Stimulated activated CD4-positive, alpha-beta T cell treated with anti-CD3 and anti-CD28 coated beads, Interleukin-15, amount 100 ng/mL, for 48 hours (primary cell): ENCODE measurements around the gene SERINC1.

ENCODE experiments used
- DNase-seq, 2 donors: peaks; one replicate each; pipeline ENCODE4 v3.0.0-alpha.2; 2020; ENCODE audit warnings: low read depth in 2 of 2

SERINC1 gene

DNA sequence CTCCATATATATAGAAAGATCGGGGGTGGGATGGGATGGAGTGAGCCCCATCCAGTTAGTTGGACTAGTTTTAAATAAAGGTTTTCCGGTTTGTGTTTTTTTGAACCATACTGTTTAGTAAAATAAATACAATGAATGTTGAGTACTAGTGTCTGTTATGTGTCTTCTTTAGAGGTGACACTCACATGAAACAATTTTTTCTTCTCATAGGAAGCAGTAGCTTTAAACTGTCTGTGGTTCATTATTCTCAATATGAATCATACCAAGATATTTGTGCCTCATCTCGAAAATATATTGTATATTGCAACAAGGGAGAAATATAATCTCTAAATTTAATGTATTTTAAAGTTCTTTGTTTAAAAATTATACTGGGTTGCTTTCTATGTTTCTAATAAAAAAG, 38.8 kb downstream of the SERINC1 start:
- no peak for DNase-seq

DNA sequence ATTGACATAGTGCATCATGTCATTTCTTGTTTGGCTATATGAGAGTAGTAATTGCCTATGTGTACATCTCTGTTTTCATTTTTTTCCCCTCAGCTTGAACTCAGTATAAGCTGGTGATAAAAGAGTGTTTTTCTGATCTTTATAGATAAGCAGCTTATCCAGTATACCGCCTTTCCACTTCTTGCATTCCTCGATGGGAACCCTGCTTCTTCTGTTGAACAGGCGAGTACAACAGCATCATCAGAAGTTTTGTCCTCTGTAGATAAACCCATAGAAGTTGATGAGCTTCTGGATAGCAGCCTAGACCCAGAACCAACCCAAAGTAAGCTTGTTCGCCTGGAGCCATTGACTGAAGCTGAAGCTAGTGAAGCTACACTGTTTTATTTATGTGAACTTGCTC, 39.8 kb downstream of the SERINC1 start:
- DNase-seq = no peak

DNA sequence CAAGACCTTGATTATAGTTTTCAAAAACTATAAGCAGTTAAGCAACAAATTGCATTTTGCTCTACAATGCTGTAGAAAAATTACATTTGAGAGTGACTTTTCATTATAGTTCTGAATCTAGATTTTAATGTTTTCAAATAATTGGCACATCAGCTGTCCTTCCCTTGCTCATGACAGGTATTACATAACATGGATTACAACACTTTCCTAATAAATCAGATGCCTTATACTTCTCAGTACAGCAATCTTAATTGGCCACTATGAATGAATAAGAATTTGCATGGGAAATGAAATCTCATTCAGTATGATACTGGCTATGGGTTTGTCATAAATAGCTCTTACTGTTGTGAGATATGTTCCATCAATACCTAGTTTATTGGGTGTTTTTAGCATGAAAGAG, 42.3 kb downstream of the SERINC1 start:
- DNase-seq = no peak

DNA sequence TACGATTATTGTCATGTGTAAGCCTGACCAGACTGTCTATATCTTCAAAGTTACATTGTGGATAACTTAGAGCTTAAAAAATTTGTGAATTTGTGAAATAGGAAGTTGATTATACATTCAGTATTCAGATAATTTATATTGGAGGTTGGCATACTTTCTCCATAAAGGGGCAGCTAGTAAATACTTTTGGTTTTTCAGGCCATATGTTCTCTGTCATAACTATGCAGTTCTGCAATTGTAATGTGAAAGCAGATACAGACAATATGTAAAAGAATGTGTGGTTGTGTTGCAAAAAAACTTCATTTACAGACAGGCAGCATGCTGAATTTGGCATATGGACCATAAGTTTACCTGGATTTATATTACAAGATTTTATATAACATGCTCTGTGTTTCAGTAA, 42.8 kb downstream of the SERINC1 start:
- DNase-seq = no peak

DNA sequence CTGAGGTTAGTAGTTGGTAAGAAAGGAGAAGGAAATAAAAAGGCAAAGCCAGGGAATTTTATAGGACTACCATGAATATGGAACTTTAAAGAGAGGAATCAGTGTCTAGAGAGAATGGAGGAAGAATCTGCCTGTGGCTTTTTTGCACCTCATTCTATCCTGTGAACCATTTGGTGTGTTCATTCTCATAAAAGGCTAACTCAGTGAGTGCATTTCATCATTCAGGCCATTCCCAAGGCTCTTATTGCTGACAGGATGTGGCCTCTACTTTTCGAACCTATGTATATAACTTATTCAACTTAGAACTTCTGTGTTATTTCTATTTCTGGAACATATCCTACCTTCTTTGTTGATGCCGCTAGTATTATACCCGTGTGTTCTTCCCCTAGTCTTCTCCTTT, 45.0 kb downstream of the SERINC1 start:
- DNase-seq = no peak

DNA sequence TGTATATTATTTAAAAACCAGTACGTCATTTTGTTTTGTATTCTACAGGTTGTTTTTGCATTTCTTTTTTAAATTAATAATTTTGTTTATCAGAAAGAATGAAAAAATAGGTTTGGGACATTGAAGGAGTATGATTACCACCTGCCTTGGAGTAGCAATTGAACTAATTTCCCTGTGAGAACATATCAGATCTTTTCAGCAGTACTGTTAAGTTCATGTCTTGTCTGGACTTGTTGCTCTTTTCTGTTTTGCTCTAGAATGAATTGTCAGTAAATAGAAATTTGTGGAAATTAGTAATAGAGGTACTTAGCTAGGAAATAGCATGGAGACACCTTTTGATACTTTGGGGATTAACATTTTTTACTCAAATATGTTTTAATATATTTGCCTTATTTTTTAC, 47.9 kb downstream of the SERINC1 start:
- DNase-seq = no peak

DNA sequence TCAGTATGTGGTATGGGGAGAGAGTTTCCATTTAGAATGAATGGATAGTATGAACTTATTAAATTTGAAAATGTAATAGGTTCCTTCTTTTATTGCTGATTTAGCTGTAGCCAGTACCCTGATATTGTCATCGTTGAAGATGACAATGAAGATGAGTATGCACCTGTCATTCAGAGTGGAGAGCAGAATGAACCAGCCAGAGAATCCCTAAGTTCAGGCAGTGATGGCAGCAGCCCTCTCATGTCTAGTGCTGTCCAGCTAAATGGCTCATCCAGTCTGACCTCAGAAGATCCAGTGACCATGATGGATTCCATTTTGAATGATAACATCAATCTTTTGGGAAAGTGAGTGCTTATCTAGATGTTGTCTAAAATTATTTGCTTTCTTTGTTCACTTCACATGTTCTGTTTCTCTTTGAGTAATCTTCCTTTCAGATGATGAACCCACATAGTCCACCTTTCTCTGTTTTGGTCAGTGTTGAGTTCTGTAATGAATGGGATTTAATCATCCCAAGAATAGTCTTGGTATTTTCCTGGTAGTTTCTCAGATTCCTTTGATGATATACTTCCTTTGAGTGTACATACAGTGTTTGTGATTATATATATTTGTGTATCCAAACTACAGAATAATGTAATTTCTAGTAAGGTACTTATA, 48.9 kb downstream of the SERINC1 start:
- no peak for DNase-seq

DNA sequence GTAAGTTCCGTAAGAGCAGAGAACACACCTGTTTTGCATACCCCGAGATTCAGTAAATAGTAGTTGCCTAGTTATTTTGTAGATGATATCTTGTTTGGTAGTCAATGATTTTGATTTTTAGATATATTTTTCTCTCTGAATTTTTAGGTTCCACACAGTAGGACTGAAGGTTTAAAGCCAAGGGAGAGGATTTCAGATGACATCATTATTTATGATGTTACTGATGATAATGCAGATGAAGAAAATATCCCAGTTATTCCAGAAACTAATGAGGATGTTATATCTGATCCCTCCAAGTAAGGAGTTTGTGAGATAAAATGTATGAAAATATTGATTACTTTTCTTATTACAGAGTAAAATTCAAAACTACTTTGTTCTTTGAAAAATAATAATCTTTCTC, 49.6 kb downstream of the SERINC1 start:
- no peak for DNase-seq

DNA sequence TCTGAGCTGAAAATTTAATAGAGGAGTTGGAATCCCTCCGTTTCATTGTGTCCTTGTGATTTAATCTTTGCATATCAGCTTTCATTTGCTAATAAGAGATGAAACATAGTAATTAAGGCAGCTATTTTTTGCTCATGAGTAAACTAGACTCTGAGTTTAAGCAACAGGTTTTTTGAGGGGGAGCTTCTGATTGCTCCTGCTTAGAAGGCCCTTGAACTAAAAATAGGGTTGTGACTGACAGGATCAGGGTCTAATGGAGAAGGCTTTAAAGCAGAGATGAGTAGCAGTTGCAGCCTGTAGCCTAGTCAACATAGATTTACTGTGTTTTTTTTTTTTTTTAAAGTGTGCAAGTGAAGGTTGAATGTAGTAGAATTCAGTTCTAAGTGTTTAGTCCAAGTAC, 54.8 kb downstream of the SERINC1 start:
- no peak for DNase-seq

DNA sequence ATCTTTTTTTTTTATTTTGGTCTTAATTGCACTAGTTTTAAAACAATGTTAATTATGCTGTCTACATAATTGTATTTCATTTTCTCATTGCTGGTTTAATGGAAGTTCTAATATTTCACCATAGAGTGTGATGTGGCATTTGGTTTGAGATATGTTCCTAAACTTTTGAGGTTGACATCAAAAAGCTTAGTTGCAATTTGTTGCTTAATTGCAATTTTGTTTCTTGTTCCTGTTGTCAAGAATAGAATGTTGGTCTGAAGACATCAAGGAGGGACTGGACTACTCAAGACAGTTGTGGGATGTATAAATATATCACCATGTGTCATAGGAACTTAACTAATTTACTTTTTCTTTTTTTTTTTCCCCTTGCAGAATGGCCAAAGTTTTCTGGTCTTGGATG, 59.6 kb downstream of the SERINC1 start:
- no peak for DNase-seq

DNA sequence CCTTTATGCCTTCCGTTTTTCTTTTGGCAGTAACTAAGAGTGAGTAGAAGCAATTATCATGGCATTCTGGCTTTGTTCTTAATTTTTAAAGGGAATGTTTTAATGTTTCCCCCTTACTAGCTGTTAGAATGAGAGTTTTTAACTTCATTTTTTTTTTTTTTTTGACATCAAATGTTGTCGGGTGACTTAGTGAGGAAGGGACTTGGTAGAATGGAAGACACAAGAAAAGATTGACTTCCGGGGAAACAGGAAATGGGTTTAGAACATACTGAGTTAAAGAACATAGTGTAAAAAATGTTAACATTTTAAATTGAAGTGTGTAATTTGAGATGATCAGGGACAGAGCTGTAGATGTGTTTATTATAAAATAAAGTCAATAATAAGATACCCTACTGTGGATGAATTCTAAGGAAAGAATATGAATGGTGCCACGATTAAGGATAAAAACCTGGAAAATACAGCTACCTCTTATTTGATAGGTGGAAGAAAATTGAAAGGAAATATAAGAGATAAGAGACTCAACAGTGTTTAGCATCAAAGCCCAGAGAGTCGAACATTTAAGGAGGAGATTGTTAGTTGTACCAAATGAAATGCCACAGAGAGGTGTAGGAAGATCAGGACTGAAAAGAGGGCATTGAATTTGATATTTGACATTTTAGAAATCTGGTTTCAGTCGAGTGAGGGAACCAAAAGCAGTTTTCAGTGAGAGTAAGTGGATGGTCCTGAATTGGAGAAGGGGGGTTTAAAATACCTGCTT, 62.7 kb downstream of the SERINC1 start:
- DNase-seq = no peak

DNA sequence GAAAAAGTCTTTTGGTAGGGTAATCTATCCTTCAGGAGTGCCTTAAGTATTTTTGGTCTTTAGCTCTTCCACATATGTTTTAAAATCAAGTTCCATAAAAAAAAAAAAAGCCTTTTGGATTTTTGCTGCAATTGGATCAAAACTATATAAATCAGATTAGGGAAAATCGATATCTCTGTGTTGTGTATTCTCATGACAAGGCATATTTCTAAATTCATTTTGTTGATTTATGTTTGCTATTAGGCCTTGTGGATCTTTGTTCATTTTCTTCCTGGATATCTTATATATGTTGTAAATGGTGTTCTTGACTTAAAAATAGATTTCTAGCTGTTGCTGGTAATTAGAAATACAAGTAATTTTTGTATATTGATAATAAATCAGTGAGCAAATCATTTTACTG, 63.4 kb downstream of the SERINC1 start:
- no peak for DNase-seq

DNA sequence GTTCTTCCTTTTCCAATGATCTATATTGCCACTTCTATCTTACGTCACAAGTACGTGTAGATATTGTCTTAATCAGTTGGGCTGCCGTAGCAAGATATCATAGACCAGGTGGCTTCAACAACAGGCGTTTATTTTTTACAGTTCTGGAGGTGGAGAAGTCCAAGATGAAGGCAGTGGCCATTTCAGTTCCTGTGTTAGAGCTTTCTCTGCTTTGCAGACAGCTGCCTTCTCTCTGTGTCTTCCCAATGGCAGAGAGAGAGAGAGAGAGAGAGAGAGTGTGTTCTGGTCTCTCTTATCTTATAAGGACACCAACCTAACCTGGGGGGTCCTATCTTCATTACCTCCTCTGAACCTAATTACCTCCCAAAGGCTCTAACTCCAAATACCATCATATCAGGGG, 63.9 kb downstream of the SERINC1 start:
- DNase-seq = no peak

DNA sequence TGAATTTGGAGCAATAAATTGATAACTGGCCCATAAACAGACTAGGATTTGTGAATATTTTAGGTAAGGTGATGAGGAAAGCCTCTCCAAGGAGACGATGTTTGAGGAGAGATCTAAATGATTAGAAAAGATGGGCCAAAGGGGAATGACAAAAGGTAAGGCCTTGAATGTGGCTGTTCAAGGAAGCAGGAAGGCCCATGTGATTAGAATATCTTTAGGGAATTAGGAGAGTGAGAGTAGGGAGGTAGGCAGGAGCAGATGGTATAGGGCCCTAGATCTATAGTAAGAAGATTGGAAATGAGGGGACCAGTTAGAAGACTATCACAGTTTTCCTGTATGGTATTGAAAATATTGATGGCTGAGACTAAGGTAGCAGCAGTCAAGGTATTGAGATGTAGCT, 65.4 kb downstream of the SERINC1 start:
- DNase-seq = no peak

DNA sequence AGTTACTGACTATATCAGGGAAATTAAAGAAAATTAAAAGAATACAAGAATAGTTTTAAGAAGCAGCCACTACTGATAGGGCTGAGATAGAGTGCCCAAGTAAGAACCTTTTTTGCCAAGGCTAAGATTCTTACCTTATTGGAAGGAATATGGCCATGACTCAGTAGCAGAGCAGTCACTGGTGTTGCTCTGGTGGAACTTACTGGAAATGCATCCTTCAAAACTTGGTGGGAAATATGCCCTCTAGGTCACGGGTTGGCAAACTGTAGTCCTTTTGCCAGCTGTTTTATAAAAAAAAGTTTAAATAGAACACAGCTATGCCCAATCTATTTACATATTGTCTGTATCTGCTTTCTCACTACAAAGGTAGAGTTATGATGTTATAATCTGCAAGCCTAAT, 66.2 kb downstream of the SERINC1 start:
- no peak for DNase-seq

DNA sequence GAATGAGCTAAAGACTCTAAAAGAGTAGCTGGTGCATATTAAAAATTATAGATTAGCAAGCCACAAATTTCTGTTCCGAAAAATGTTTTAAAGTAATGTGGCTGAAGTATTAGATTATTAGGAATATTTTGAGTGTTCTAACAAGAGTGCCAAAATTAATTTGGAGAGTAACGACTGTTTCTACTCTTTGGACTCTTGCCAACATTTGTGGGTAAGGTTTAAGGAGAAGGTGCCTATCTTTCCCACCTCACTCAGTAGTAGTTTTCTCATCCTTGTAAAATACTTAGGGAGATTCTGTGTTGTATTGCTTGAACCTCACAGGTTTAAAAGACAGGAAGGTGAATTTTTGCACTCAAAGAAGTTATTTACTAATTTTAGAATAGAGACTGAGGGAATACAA, 67.2 kb downstream of the SERINC1 start:
- DNase-seq = no peak

DNA sequence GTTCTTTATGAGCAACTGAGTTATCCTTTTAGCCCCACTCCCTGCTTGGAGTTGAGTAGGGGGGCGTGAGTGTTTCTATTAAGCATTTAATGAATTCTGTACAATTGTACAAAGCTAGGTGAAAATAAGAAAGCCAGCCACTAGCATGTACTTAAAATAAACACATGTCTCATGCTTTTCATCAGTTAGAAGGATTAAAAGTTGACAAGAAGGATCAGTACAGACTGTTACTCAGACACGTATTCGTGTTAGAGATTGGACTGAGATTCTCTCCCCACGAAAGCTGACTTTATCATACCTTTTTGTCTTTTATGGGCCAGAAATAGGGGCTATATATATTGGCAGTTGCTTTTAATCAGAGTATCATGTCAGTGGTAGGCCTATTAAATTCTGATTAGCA, 70.5 kb downstream of the SERINC1 start:
- no peak for DNase-seq

DNA sequence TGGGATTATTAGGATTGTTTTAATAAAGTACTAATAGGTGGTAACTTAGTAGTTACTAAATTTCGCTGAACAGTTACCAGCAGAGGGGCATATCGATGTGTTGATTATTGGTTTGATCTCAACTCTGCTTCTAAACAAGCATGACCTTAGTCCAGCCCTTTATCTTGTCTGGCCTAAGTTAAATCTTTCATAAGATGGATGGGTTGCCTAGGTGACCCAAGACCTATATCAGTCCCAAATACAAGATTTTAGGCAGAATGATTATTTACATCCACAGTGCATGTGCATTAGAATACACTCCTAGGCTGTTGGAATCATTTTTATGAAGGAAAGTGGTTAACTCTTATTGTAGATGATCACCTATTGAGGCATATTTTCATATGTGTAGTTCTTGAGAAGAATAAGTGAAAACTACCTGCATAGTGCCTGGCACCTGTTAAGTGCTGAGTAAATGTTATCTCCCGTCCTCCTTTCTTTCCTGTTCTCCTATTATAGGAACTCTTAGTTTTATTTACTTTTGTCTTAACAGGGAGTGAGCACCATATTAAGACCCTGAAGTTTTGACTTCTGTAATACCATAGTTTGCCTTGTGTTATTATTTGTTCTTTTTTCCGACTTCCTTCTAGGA, 71.0 kb downstream of the SERINC1 start:
- DNase-seq = no peak

DNA sequence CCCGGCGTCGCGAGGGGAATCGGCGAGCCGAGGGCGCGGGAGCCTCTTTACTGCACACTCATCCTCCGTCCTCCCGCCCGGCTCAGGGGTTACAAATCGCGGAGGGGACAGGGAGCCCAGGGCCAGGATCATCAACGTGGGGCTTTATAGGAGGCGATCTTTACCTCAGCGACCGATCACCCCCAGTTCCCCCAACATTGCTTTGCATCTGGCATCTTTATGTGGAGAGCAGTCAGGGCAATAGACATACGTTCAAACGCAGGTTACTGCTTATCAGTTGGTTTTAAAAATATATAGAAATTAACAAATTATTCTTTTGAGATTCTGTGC, 71.5 kb downstream of the SERINC1 start:
- no peak for DNase-seq

DNA sequence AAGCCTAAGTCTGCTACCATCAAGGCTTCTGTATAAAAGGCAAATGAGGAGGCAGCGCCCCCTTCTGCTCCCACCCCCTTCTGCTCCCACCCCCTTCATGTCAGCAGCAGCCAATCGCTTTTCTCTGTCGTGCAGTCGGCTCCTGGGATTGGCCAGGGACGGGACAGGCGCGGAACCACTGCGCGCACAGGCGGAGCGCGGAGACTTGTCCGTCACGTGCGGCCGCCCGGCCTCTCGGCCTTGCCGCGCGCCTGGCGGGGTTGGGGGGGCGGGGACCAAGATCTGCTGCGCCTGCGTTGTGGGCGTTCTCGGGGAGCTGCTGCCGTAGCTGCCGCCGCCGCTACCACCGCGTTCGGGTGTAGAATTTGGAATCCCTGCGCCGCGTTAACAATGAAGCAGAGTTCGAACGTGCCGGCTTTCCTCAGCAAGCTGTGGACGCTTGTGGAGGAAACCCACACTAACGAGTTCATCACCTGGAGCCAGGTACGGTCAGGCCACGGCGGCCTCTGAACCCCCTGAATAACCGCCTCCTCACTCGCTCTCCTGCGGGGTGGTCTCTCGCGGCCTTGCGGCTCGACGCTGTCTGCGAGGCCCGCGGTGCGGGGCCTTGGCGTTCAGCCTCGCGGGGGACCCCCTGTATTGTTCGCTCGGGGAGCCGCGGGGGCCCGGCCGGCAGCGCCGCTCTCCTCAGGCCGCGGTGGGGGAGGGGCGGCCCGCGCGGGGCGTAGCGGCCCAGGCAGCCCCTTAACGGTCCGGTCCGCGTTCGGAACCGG, 72.1 kb downstream of the SERINC1 start, which contains the start of gene HSF2:
HSF2 (plus strand) TSS at position 305 of the 773 bp plus-strand sequence; CDS start at position 391, 86 bp downstream.
- DNase-seq = peak; percentile 91 to 94

DNA sequence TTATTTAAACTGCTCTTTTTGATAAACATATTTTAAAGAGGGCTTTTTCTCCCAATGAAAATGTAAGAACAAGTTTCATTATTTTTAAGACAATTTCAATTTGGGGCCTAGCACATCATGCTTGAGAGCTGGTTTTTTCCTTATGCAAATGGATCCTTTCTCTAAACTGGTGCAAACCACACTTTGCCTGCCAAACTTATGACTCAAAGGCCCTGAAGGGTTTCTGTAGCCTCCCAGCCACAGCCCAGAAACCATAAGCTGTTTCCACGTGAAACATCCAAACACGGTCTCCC, 72.6 kb downstream of the SERINC1 start:
- DNase-seq = no peak

DNA sequence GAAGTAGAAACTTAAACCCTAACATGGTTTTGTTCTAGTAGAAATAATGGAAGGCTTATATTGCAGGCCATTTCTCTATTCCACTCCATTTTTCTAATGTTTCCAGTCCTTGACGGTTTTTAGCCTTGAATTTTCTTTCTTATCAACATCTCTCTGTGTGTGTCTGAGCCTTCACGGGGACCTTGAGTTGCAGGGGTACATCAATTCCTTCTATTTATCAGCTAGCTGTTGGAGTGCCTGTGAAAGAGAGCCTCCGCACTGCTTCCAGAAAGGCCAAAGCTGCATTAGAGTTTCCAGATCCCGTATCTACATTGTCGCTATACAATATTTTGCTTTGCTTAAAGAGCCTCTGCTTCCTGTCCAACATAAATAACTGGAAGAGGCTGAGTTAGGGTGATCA, 77.6 kb downstream of the SERINC1 start:
- DNase-seq = no peak
